Fibroblast of mammary gland (primary cell): ENCODE results near the gene CEP85.
A peak's percentile ranks its signal among the peaks of the same experiment; 100 is the strongest.

Experiments used
- DNase-seq: peaks from one replicate; pipeline ENCODE4 v3.0.0-alpha.2; 2010; ENCODE audit warnings: low read depth
- H3K4me3 ChIP-seq: 2 replicates; pipeline ENCODE4 v1.5.1; 2011; ENCODE audit warnings: low read depth, mild to moderate bottlenecking, low read length, moderate library complexity; ENCODE audit not compliant: control insufficient read depth
- CTCF ChIP-seq: conservative IDR thresholded peaks from 2 replicates; pipeline ENCODE4 v1.5.1; 2011; ENCODE audit warnings: low read depth, low read length, inconsistent platforms; ENCODE audit not compliant: control insufficient read depth, insufficient read depth

Gene CEP85

GRCh38 chr1:26190373-26190987, 43.5 kb upstream of the CEP85 start, which contains the start of gene CATSPER4:
Gene CATSPER4, plus strand, starts transcription at chr1:26190602. Its CDS starts 26 bp downstream, at chr1:26190628.
- TF ChIP-seq CTCF, result peak; percentile 18
- peak; percentile 19 for DNase-seq
- H3K4me3 ChIP-seq, result no peak within 1 kb of the TSS

- no peak for DNase-seq
- TF ChIP-seq CTCF, result no peak
- no peak overlapping the region for H3K4me3 ChIP-seq
These were observed 42.3 kb upstream of the CEP85 start for GRCh38 chr1:26191739-26192138.

- TF ChIP-seq CTCF, result no peak
- no peak overlapping the region for H3K4me3 ChIP-seq
- no peak for DNase-seq
These were observed 38.2 kb upstream of the CEP85 start for GRCh38 chr1:26195805-26196204.

GRCh38 chr1:26197301-26197700, 36.7 kb upstream of the CEP85 start:
- no peak for TF ChIP-seq CTCF
- no peak for DNase-seq

GRCh38 chr1:26197813-26198212, 36.2 kb upstream of the CEP85 start:
- no peak for DNase-seq
- no peak overlapping the region for H3K4me3 ChIP-seq
- no peak for TF ChIP-seq CTCF

More at GRCh38 chr1:26197301-26197700, 36.7 kb upstream of the CEP85 start:
- no peak overlapping the region for H3K4me3 ChIP-seq

- H3K4me3 ChIP-seq, result no peak overlapping the region
- DNase-seq, result no peak
- no peak for TF ChIP-seq CTCF
These were observed 33.6 kb upstream of the CEP85 start for GRCh38 chr1:26200413-26200812.
